ENCODE measurements around the gene BAHCC1.

The BAHCC1 gene

DNA sequence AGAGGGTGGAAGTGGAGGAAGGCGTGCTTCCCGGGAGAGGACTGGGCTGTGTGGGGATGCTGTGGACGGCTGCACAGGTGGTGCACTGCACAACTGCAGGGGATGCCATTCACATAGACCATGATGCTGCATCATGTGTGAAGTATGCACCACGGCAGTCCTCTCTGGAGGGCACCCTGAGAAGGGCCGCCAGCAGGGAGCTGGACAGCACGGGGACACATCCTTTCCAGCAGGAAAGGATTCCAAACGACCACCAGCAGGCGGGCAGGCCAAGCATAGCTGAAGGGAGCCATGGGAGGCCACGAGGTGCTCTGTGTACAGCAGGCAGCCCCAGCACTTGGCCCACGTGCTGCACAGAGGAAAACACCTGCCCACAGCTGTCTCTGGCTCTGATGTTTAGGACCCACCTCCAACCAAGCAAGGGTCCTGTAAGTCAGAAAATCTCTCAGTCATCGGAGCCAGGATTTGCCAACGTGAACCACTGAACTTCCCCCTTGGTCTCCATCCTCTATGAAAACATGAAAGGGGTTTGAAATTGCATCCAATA lies 107.3 kb downstream of the BAHCC1 start:
- DNase-seq (ENCODE audit: low read depth, low spot score), result no peak
- Histone ChIP-seq H3K9ac (ENCODE audit: insufficient read length, low read depth) (no peak overlapping the region), H3K4me1 (ENCODE audit: insufficient read depth, insufficient read length) (peaks cover 8% of the 10 kb centered on the region), H3K36me3 (ENCODE audit: insufficient read depth, insufficient read length, low read length) (no peaks in the 10 kb centered on the region), H3K9me3 (ENCODE audit: insufficient read depth, low read length) (no peaks in the 10 kb centered on the region), H3K4me3 (ENCODE audit: insufficient read length, low read depth) (no peak overlapping the region), H3K27me3 (ENCODE audit: insufficient read depth, insufficient read length) (no peaks in the 10 kb centered on the region)
- TF ChIP-seq SUZ12 (IDR thresholded peaks at IDR 0.05; ENCODE audit: extremely low read depth, insufficient read depth, insufficient read length) (no peak), ZNF274 (IDR thresholded peaks at IDR 0.05; ENCODE audit: low read depth, low read length) (no peak), YY1 (IDR thresholded peaks at IDR 0.05; ENCODE audit: insufficient read depth, insufficient read length) (no peak)

DNA sequence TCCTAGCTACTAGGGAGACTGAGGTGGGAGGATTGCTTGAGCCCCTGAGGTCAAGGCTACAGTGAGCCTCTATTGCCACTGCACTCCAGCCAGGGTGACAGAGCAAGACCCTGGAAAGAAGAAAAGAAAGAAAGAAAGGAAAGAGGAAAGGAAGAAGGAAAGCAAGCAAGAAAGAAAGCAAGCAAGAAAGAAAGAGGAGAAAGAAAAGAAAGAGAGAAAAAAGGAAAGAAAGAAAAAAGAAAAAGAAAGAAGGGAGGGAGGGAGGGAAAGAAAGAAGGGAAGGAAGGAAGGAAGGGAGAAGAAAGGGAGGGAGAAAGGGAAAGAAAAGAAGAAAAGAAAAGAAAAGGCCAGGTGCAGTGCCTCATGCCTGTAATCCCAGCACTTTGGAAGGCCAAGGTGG lies 108.4 kb downstream of the BAHCC1 start:
- H3K4me3 ChIP-seq (ENCODE audit: insufficient read length, low read depth), result no peak overlapping the region
- H3K9ac ChIP-seq (ENCODE audit: insufficient read length, low read depth), result no peak overlapping the region
- no peak for DNase-seq (ENCODE audit: low read depth, low spot score)
- no peaks in the 10 kb centered on the region for H3K9me3 ChIP-seq (ENCODE audit: insufficient read depth, low read length)
- TF ChIP-seq SUZ12 (IDR thresholded peaks at IDR 0.05; ENCODE audit: extremely low read depth, insufficient read depth, insufficient read length) (no peak), ZNF274 (IDR thresholded peaks at IDR 0.05; ENCODE audit: low read depth, low read length) (no peak), YY1 (IDR thresholded peaks at IDR 0.05; ENCODE audit: insufficient read depth, insufficient read length) (no peak)
- no peaks in the 10 kb centered on the region for H3K27me3 ChIP-seq (ENCODE audit: insufficient read depth, insufficient read length)
- H3K36me3 ChIP-seq (ENCODE audit: insufficient read depth, insufficient read length, low read length), result no peaks in the 10 kb centered on the region
- H3K4me1 ChIP-seq (ENCODE audit: insufficient read depth, insufficient read length), result peaks cover 8% of the 10 kb centered on the region

DNA sequence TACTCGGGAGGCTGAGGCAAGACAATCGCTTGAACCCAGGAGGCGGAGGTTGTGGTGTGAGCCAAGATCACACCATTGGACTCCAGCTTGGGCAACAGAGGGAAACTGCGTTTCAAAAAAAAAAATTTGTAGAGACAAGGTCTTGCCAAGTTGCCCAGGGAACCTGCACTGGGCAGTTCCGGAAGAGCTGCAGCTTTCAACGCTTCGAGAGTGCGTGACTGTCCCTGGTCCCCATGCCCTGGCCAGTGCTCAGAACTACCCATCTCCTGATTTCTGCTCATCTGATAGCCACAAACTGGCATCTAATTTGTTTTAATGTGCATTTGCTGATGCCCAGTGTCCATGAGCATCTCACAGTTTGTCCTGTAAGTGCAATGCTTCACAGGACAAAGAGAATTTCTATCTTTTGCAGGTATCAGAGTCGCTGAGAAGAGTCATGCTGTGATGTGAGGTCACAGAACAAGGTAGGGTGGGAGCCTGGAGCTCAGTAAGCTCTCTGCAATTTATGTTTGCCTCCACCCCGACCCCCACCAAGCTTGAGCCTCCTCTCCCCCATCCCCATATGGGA lies 113.5 kb downstream of the BAHCC1 start:
- no peak for DNase-seq (ENCODE audit: low read depth, low spot score)
- Histone ChIP-seq H3K4me1 (ENCODE audit: insufficient read depth, insufficient read length) (peaks cover 2% of the 10 kb centered on the region), H3K9me3 (ENCODE audit: insufficient read depth, low read length) (no peaks in the 10 kb centered on the region), H3K4me3 (ENCODE audit: insufficient read length, low read depth) (peak overlapping the region; percentile 99), H3K36me3 (ENCODE audit: insufficient read depth, insufficient read length, low read length) (peaks cover 37% of the 10 kb centered on the region), H3K9ac (ENCODE audit: insufficient read length, low read depth) (no peak overlapping the region), H3K27me3 (ENCODE audit: insufficient read depth, insufficient read length) (no peaks in the 10 kb centered on the region)
- no peak for TF ChIP-seq ZNF274 (IDR thresholded peaks at IDR 0.05; ENCODE audit: low read depth, low read length)
- no peak for TF ChIP-seq SUZ12 (IDR thresholded peaks at IDR 0.05; ENCODE audit: extremely low read depth, insufficient read depth, insufficient read length)
- no peak for TF ChIP-seq YY1 (IDR thresholded peaks at IDR 0.05; ENCODE audit: insufficient read depth, insufficient read length)

DNA sequence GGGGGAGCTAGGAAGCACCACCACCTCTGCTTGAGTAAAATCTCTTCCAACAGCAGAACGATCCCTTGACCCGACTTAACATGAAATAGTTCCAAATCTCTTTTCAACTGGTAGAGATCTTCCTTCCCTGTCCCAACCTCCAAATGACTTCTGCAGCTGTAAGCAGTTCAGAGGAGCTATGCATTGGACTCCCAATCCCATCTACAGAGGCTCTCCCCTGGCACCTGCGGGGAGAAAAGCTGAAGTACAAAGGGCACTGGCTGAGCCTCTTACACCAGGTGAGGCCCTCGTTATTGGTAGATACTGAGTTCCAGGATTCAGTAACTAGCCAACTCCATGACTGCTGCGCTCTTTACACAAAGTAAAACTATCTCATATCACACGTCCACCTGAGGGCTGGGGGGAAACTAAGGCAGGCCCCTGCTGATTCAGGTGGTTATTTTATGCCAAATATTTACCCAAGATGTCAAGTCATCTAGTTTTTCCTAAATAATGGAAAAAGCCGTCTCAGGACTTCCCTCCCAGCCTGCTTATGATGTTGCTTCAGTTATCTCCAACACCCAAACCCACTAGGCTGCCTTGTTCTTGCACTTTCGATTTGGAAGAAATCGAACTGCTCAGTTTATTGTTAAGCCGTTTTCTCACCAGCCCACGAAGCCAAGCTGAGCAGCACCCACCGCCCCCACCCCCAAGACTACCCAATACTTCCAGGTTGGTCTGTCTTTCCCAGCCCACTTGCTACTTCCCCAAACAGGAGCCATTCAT lies 114.1 kb downstream of the BAHCC1 start:
- Histone ChIP-seq H3K27me3 (ENCODE audit: insufficient read depth, insufficient read length) (no peaks in the 10 kb centered on the region), H3K9ac (ENCODE audit: insufficient read length, low read depth) (peak overlapping the region; percentile 53), H3K4me1 (ENCODE audit: insufficient read depth, insufficient read length) (peaks cover 2% of the 10 kb centered on the region), H3K9me3 (ENCODE audit: insufficient read depth, low read length) (no peaks in the 10 kb centered on the region), H3K36me3 (ENCODE audit: insufficient read depth, insufficient read length, low read length) (peaks cover 37% of the 10 kb centered on the region), H3K4me3 (ENCODE audit: insufficient read length, low read depth) (peak overlapping the region; percentile 99)
- no peak for TF ChIP-seq SUZ12 (IDR thresholded peaks at IDR 0.05; ENCODE audit: extremely low read depth, insufficient read depth, insufficient read length)
- TF ChIP-seq YY1 (IDR thresholded peaks at IDR 0.05; ENCODE audit: insufficient read depth, insufficient read length), result no peak
- TF ChIP-seq ZNF274 (IDR thresholded peaks at IDR 0.05; ENCODE audit: low read depth, low read length), result no peak
- DNase-seq (ENCODE audit: low read depth, low spot score), result no peak

DNA sequence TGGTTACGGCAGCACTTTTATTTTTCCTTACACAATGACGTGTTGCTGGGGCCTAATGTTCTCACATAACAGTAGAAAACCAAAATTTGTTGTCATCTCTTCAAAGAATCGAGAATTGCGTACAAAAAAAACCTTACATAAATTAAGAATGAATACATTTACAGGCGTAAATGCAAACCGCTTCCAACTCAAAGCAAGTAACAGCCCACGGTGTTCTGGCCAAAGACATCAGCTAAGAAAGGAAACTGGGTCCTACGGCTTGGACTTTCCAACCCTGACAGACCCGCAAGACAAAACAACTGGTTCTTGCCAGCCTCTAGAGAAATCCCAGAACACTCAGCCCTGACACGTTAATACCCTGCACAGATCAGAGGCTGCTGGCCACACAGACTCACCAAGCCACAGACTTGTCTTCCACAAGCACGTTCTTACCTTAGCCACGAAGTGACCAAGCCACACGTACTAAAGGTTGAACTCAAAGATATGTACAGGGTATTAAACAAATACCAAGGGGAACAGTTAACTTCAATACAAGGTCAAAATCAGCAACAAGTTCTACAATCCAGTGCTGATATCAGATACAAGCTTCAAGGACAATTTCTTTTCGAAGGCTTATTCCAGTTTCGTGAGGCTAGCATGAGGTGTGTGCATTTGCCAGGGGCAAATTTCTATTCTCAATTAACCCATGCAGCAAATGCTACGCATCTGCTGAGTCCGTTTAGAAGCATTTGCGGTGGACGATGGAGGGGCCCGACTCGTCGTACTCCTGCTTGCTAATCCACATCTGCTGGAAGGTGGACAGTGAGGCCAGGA lies 114.9 kb downstream of the BAHCC1 start:
- H3K4me1 ChIP-seq (ENCODE audit: insufficient read depth, insufficient read length), result peaks cover 2% of the 10 kb centered on the region
- no peak for TF ChIP-seq SUZ12 (IDR thresholded peaks at IDR 0.05; ENCODE audit: extremely low read depth, insufficient read depth, insufficient read length)
- no peak for TF ChIP-seq ZNF274 (IDR thresholded peaks at IDR 0.05; ENCODE audit: low read depth, low read length)
- no peak for TF ChIP-seq YY1 (IDR thresholded peaks at IDR 0.05; ENCODE audit: insufficient read depth, insufficient read length)
- no peak for DNase-seq (ENCODE audit: low read depth, low spot score)
- no peaks in the 10 kb centered on the region for H3K9me3 ChIP-seq (ENCODE audit: insufficient read depth, low read length)
- H3K27me3 ChIP-seq (ENCODE audit: insufficient read depth, insufficient read length), result no peaks in the 10 kb centered on the region
- peak overlapping the region; percentile 99 for H3K4me3 ChIP-seq (ENCODE audit: insufficient read length, low read depth)
- H3K36me3 ChIP-seq (ENCODE audit: insufficient read depth, insufficient read length, low read length), result peaks cover 37% of the 10 kb centered on the region
- H3K9ac ChIP-seq (ENCODE audit: insufficient read length, low read depth), result peak overlapping the region; percentile 98

DNA sequence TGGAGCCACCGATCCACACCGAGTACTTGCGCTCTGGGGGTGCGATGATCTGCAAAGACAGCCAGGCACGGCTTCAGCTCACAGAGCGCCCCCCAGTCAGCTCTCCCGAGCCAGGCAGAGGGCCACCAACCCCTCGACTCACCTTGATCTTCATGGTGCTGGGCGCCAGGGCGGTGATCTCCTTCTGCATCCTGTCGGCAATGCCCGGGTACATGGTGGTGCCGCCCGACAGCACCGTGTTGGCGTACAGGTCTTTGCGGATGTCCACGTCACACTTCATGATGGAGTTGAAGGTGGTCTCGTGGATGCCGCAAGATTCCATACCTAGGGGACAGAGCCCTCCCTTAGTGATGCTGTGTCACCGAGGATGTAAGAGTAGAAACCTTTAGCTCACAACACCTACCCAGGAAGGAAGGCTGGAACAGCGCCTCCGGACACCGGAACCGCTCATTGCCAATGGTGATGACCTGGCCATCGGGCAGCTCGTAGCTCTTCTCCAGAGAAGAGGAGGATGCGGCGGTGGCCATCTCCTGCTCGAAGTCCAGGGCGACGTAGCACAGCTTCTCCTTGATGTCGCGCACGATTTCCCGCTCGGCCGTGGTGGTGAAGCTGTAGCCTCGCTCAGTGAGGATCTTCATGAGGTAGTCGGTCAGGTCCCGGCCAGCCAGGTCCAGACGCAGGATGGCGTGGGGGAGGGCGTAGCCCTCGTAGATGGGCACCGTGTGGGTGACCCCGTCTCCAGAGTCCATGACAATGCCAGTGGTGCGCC lies 115.7 kb downstream of the BAHCC1 start:
- no peaks in the 10 kb centered on the region for H3K9me3 ChIP-seq (ENCODE audit: insufficient read depth, low read length)
- no peaks in the 10 kb centered on the region for H3K27me3 ChIP-seq (ENCODE audit: insufficient read depth, insufficient read length)
- DNase-seq (ENCODE audit: low read depth, low spot score), result no peak
- H3K4me3 ChIP-seq (ENCODE audit: insufficient read length, low read depth), result peak overlapping the region; percentile 99
- TF ChIP-seq SUZ12 (IDR thresholded peaks at IDR 0.05; ENCODE audit: extremely low read depth, insufficient read depth, insufficient read length) (no peak), ZNF274 (IDR thresholded peaks at IDR 0.05; ENCODE audit: low read depth, low read length) (no peak), YY1 (IDR thresholded peaks at IDR 0.05; ENCODE audit: insufficient read depth, insufficient read length) (no peak)
- H3K9ac ChIP-seq (ENCODE audit: insufficient read length, low read depth), result peak overlapping the region; percentile 98
- H3K36me3 ChIP-seq (ENCODE audit: insufficient read depth, insufficient read length, low read length), result peaks cover 42% of the 10 kb centered on the region
- peaks cover 2% of the 10 kb centered on the region for H3K4me1 ChIP-seq (ENCODE audit: insufficient read depth, insufficient read length)

Measured in NT2/D1 (cell line).